A549 treated with dexamethasone at 1 μM for 4 hours (cell line): ENCODE results near the gene TSPO. TPM values are rescaled to one million over a fixed set of nuclear protein-coding genes. Genes with fewer than 3 reads are reported as not detected.

Source experiments
- total RNA-seq: library from RNA; stranded (reverse); fragments of 200-300 nt; extraction: Qiagen RNA extraction; gene quantifications from 5 replicates; pipeline ENCODE4 v1.2.3, GENCODE V29; 2022

The TSPO gene
- 142 to 198 TPM (median 187 TPM) in 5 replicates for total RNA-seq

GRCh38 chr22:43151251-43152002 is at the start of gene TSPO:
TSPO (plus strand) TSS chr22:43151559; CDS start chr22:43159239, 7,680 bp downstream.

GRCh38 chr22:43110444-43110926 is 40.9 kb upstream of the TSPO start, which contains the start of gene BIK:
BIK (plus strand) TSS chr22:43110750; CDS start chr22:43124023, 13,273 bp downstream.

GRCh38 chr22:43142880-43143562 is 8.3 kb upstream of the TSPO start, which contains the start of gene MCAT:
MCAT (minus strand) TSS chr22:43143398; CDS start chr22:43143348, 50 bp downstream.

DNA sequence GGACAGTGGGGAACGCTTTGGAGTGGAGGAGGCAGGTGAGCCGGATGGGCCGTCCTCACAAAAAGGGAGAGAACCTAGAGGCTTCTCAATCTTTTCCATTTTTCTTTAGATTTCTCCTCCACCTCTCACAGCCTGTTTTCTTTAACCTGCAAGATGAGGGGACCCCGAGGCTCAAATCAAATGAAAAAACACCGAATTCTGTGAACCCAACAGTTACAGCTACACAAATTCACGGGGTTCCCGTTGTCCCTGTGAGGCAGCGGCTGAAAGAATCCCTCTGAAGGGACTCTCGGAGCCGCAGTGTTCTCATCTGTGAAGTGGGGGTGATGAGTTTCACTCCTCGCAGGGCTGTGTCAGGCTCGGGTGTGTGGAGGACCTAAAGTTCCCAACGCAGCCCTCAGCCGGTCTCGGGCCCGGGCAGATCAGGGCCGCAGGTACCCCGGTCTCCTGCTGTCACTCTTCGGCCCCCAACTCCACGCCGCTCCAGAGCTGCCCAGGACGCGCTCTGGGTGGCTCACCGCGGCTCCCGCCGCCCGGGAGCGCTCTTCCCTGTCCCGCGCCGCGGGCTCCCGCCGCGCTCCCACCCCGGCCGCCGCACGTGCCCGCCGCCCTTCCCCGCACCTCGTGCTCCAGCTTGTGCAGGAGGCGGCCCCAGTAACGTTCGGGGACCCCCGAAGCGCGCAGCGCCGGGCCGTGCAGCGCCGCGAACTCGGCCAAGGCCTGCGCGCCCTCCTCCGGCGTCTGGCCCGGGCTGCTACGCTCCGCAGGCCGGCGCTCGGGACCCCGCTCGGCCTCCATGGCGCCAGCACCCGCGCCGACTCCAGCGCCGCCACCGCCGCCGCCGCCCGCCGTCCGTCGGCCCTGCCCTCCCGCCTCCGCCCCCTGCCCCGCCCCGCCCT is 35.2 kb downstream of the TSPO start, which contains the start of gene TTLL12:
TSS of gene TTLL12 (minus strand) at position 863 of the 899 bp plus-strand sequence. CDS start at position 798, 65 bp downstream.

Other genes with a start within 250 kb of the TSPO start
- gene PACSIN2, start 136.4 kb upstream of the TSPO start, total RNA-seq, result 165 to 202 TPM (median 198 TPM) in 5 replicates
- gene TTLL1, start 62.2 kb upstream of the TSPO start, total RNA-seq, result 2.4 to 3.2 TPM (median 3.0 TPM) in 5 replicates
- 1.2 to 2.2 TPM (median 1.6 TPM) in 5 replicates for gene BIK, start 40.8 kb upstream of the TSPO start, total RNA-seq
- 15.0 to 24.6 TPM (median 21.3 TPM) in 5 replicates for gene MCAT, start 8.2 kb upstream of the TSPO start, total RNA-seq
- 18.5 to 29.8 TPM (median 28.5 TPM) in 5 replicates for gene TTLL12, start 35.6 kb downstream of the TSPO start, total RNA-seq
- 0.09 to 0.21 TPM (median 0.18 TPM) in 5 replicates for gene SCUBE1, start 191.8 kb downstream of the TSPO start, total RNA-seq